ENCODE measurements around the gene S100A9. TPM values are rescaled to one million over a fixed set of nuclear protein-coding genes. Genes with fewer than 3 reads are reported as not detected.
A peak's percentile ranks its signal among the peaks of the same experiment; 100 is the strongest.

The S100A9 gene
- total RNA-seq, 1 experiment from 2014 or later = 0.33 TPM

DNA sequence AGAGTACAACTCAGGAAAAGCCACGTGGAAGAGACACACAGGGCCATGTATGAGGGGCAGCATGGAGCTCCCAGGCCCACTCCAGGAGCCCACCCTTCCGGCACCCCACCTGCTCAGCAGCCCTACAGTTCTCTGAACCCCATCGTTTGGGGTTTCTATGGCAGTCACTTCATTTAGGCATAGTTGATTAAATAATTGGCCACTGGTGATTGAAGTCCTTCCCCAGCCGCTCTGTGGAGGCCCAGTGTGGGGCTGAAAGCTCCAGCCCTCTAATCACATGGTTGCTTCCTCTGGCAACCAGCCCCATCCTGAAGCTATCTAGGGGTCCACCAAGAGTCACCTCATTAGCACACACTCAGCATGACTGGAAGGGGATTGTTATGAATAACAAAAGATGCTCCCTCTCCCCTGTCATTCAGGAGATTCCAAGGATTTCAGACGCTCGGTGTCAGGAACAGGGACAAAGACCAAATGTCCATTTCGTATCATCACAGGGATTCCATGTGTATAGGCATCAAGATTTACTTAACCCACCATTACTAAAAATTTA, 46.5 kb downstream of the S100A9 start:
- Mint-ChIP-seq H3K9me3 (peaks cover 18% of the 10 kb centered on the region), H3K27ac (no peak overlapping the region), H3K36me3 (peaks cover 3% of the 10 kb centered on the region), H3K27me3 (ENCODE audit: low read depth) (peaks cover 37% of the 10 kb centered on the region), H3K4me3 (no peak overlapping the region), H3K4me1 (peaks cover 18% of the 10 kb centered on the region)
- CTCF ChIA-PET = interaction anchor here (0.7 to 5.0 kb wide), 9 partner anchors 9 to 209 kb away, joined by 3 to 21 read pairs (median 6); partner anchors contain the start of genes S100A16 and S100A8
- no peak for TF ChIP-seq CREM (CRISPR knock-in tag; IDR thresholded peaks at IDR 0.05)
- TF ChIP-seq, protein P1, sequence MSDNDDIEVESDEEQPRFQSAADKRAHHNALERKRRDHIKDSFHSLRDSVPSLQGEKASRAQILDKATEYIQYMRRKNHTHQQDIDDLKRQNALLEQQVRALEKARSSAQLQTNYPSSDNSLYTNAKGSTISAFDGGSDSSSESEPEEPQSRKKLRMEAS (CRISPR knock-in tag; IDR thresholded peaks at IDR 0.05) = no peak
- TF ChIP-seq, protein P2, sequence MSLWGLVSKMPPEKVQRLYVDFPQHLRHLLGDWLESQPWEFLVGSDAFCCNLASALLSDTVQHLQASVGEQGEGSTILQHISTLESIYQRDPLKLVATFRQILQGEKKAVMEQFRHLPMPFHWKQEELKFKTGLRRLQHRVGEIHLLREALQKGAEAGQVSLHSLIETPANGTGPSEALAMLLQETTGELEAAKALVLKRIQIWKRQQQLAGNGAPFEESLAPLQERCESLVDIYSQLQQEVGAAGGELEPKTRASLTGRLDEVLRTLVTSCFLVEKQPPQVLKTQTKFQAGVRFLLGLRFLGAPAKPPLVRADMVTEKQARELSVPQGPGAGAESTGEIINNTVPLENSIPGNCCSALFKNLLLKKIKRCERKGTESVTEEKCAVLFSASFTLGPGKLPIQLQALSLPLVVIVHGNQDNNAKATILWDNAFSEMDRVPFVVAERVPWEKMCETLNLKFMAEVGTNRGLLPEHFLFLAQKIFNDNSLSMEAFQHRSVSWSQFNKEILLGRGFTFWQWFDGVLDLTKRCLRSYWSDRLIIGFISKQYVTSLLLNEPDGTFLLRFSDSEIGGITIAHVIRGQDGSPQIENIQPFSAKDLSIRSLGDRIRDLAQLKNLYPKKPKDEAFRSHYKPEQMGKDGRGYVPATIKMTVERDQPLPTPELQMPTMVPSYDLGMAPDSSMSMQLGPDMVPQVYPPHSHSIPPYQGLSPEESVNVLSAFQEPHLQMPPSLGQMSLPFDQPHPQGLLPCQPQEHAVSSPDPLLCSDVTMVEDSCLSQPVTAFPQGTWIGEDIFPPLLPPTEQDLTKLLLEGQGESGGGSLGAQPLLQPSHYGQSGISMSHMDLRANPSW (CRISPR knock-in tag; conservative IDR thresholded peaks at IDR 0.05; ENCODE audit: low read depth) = no peak
- TF ChIP-seq ZNF671 (CRISPR knock-in tag; IDR thresholded peaks at IDR 0.05) = no peak
- no peak for TF ChIP-seq NR1H2 (CRISPR knock-in tag; IDR thresholded peaks at IDR 0.05)
- no peak for TF ChIP-seq ZNF232 (CRISPR knock-in tag; IDR thresholded peaks at IDR 0.05)
- TF ChIP-seq, protein P3, sequence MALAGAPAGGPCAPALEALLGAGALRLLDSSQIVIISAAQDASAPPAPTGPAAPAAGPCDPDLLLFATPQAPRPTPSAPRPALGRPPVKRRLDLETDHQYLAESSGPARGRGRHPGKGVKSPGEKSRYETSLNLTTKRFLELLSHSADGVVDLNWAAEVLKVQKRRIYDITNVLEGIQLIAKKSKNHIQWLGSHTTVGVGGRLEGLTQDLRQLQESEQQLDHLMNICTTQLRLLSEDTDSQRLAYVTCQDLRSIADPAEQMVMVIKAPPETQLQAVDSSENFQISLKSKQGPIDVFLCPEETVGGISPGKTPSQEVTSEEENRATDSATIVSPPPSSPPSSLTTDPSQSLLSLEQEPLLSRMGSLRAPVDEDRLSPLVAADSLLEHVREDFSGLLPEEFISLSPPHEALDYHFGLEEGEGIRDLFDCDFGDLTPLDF (CRISPR knock-in tag; IDR thresholded peaks at IDR 0.05) = no peak
- TF ChIP-seq, protein P4, sequence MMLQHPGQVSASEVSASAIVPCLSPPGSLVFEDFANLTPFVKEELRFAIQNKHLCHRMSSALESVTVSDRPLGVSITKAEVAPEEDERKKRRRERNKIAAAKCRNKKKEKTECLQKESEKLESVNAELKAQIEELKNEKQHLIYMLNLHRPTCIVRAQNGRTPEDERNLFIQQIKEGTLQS (CRISPR knock-in tag; conservative IDR thresholded peaks at IDR 0.05) = no peak
- TF ChIP-seq, protein P5, sequence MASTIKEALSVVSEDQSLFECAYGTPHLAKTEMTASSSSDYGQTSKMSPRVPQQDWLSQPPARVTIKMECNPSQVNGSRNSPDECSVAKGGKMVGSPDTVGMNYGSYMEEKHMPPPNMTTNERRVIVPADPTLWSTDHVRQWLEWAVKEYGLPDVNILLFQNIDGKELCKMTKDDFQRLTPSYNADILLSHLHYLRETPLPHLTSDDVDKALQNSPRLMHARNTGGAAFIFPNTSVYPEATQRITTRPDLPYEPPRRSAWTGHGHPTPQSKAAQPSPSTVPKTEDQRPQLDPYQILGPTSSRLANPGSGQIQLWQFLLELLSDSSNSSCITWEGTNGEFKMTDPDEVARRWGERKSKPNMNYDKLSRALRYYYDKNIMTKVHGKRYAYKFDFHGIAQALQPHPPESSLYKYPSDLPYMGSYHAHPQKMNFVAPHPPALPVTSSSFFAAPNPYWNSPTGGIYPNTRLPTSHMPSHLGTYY (CRISPR knock-in tag; IDR thresholded peaks at IDR 0.05) = no peak
- no peak for TF ChIP-seq ZNF416 (CRISPR knock-in tag; IDR thresholded peaks at IDR 0.05)
- TF ChIP-seq, protein P6, sequence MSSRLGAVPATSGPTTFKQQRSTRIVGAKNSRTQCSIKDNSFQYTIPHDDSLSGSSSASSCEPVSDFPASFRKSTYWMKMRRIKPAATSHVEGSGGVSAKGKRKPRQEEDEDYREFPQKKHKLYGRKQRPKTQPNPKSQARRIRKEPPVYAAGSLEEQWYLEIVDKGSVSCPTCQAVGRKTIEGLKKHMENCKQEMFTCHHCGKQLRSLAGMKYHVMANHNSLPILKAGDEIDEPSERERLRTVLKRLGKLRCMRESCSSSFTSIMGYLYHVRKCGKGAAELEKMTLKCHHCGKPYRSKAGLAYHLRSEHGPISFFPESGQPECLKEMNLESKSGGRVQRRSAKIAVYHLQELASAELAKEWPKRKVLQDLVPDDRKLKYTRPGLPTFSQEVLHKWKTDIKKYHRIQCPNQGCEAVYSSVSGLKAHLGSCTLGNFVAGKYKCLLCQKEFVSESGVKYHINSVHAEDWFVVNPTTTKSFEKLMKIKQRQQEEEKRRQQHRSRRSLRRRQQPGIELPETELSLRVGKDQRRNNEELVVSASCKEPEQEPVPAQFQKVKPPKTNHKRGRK (CRISPR knock-in tag; IDR thresholded peaks at IDR 0.05; ENCODE audit: borderline replicate concordance) = no peak
- TF ChIP-seq NFYB (CRISPR knock-in tag; conservative IDR thresholded peaks at IDR 0.05; ENCODE audit: low read depth) = no peak
- POLR2A ChIA-PET = no interaction called here
- no peak for DNase-seq (ENCODE audit: low spot score)
- no peak for ATAC-seq

DNA sequence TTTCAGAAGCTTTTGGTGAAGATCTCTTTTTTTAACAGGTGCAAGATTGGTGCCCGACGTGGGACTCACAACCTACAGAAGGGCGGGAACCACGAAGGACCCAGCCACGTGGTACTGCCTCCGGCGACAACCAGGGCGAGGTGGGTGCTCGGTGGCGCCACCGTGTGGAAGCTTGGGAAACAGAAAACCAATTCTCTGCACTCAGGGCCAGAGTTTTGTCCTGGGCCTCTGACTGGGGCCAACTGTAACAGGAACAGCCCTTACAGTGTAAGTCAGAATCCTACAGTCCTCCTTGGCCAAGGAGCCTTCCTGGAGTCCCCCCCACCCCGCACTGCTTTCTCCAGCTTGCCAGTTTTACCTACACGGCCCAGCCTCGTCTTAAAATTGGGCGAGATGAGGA, 47.1 kb downstream of the S100A9 start:
- DNase-seq (ENCODE audit: low spot score) = peak; percentile 81
- H3K4me3 Mint-ChIP-seq = no peak overlapping the region
- H3K36me3 Mint-ChIP-seq = peaks cover 3% of the 10 kb centered on the region
- POLR2A ChIA-PET = no interaction called here
- peaks cover 21% of the 10 kb centered on the region for H3K9me3 Mint-ChIP-seq
- peak; percentile 68 for ATAC-seq
- H3K27me3 Mint-ChIP-seq (ENCODE audit: low read depth) = peaks cover 40% of the 10 kb centered on the region
- CTCF ChIA-PET = interaction anchor here (0.7 to 5.0 kb wide), 8 partner anchors 10 to 208 kb away, joined by 3 to 21 read pairs (median 6); partner anchors contain the start of genes S100A16 and S100A8
- no peak overlapping the region for H3K27ac Mint-ChIP-seq
- peaks cover 18% of the 10 kb centered on the region for H3K4me1 Mint-ChIP-seq
- TF ChIP-seq, protein P7, sequence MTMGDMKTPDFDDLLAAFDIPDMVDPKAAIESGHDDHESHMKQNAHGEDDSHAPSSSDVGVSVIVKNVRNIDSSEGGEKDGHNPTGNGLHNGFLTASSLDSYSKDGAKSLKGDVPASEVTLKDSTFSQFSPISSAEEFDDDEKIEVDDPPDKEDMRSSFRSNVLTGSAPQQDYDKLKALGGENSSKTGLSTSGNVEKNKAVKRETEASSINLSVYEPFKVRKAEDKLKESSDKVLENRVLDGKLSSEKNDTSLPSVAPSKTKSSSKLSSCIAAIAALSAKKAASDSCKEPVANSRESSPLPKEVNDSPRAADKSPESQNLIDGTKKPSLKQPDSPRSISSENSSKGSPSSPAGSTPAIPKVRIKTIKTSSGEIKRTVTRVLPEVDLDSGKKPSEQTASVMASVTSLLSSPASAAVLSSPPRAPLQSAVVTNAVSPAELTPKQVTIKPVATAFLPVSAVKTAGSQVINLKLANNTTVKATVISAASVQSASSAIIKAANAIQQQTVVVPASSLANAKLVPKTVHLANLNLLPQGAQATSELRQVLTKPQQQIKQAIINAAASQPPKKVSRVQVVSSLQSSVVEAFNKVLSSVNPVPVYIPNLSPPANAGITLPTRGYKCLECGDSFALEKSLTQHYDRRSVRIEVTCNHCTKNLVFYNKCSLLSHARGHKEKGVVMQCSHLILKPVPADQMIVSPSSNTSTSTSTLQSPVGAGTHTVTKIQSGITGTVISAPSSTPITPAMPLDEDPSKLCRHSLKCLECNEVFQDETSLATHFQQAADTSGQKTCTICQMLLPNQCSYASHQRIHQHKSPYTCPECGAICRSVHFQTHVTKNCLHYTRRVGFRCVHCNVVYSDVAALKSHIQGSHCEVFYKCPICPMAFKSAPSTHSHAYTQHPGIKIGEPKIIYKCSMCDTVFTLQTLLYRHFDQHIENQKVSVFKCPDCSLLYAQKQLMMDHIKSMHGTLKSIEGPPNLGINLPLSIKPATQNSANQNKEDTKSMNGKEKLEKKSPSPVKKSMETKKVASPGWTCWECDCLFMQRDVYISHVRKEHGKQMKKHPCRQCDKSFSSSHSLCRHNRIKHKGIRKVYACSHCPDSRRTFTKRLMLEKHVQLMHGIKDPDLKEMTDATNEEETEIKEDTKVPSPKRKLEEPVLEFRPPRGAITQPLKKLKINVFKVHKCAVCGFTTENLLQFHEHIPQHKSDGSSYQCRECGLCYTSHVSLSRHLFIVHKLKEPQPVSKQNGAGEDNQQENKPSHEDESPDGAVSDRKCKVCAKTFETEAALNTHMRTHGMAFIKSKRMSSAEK (CRISPR knock-in tag; IDR thresholded peaks at IDR 0.05; ENCODE audit: borderline replicate concordance) = no peak
- TF ChIP-seq, protein P8, sequence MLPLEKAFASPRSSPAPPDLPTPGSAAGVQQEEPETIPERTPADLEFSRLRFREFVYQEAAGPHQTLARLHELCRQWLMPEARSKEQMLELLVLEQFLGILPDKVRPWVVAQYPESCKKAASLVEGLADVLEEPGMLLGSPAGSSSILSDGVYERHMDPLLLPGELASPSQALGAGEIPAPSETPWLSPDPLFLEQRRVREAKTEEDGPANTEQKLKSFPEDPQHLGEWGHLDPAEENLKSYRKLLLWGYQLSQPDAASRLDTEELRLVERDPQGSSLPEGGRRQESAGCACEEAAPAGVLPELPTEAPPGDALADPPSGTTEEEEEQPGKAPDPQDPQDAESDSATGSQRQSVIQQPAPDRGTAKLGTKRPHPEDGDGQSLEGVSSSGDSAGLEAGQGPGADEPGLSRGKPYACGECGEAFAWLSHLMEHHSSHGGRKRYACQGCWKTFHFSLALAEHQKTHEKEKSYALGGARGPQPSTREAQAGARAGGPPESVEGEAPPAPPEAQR (CRISPR knock-in tag; IDR thresholded peaks at IDR 0.05) = no peak
- no peak for TF ChIP-seq ZBTB21 (CRISPR knock-in tag; IDR thresholded peaks at IDR 0.05; ENCODE audit: borderline replicate concordance)
- TF ChIP-seq, protein P9, sequence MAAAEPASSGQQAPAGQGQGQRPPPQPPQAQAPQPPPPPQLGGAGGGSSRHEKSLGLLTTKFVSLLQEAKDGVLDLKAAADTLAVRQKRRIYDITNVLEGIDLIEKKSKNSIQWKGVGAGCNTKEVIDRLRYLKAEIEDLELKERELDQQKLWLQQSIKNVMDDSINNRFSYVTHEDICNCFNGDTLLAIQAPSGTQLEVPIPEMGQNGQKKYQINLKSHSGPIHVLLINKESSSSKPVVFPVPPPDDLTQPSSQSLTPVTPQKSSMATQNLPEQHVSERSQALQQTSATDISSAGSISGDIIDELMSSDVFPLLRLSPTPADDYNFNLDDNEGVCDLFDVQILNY (CRISPR knock-in tag; IDR thresholded peaks at IDR 0.05) = 0 out of 2 replicates have a peak, but pooled peaks have one; percentile 52
- TF ChIP-seq, protein P10, sequence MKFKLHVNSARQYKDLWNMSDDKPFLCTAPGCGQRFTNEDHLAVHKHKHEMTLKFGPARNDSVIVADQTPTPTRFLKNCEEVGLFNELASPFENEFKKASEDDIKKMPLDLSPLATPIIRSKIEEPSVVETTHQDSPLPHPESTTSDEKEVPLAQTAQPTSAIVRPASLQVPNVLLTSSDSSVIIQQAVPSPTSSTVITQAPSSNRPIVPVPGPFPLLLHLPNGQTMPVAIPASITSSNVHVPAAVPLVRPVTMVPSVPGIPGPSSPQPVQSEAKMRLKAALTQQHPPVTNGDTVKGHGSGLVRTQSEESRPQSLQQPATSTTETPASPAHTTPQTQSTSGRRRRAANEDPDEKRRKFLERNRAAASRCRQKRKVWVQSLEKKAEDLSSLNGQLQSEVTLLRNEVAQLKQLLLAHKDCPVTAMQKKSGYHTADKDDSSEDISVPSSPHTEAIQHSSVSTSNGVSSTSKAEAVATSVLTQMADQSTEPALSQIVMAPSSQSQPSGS (CRISPR knock-in tag; IDR thresholded peaks at IDR 0.05; ENCODE audit: borderline replicate concordance, low read depth) = 0 out of 2 replicates have a peak, but pooled peaks have one; percentile 35
- no peak for TF ChIP-seq CBFB (CRISPR knock-in tag; IDR thresholded peaks at IDR 0.05; ENCODE audit: low read depth)
